Measurements from ENCODE around the gene ACY1.

Gene ACY1

GRCh38 chr3:52019352-52020080 lies 36.2 kb downstream of the ACY1 start:
- no peak for DNase-seq (ENCODE audit: low read depth in 1 of 2, low spot score in 1 of 2)
- TF ChIP-seq GABPA (IDR thresholded peaks at IDR 0.05; ENCODE audit: low read depth): no peak
- no peak for TF ChIP-seq POLR2AphosphoS5 (IDR thresholded peaks at IDR 0.05; ENCODE audit: low read depth)
- no peak for TF ChIP-seq REST (IDR thresholded peaks at IDR 0.05; ENCODE audit: insufficient replicate concordance, low read depth)
- TF ChIP-seq CTCF (IDR thresholded peaks at IDR 0.05; ENCODE audit: insufficient read depth, low read length): no peak
- Histone ChIP-seq H3K4me3 (replicated peaks; ENCODE audit: insufficient read depth, low read length) (no peak overlapping the region), H3K27ac (replicated peaks) (no peak overlapping the region), H3K27me3 (ENCODE audit: insufficient read depth, poor library complexity, severe bottlenecking) (no peaks in the 10 kb centered on the region)

- Histone ChIP-seq H3K27me3 (ENCODE audit: insufficient read depth, poor library complexity, severe bottlenecking) (no peaks in the 10 kb centered on the region), H3K4me3 (replicated peaks; ENCODE audit: insufficient read depth, low read length) (no peak overlapping the region), H3K27ac (replicated peaks) (no peak overlapping the region)
- TF ChIP-seq POLR2AphosphoS5 (IDR thresholded peaks at IDR 0.05; ENCODE audit: low read depth): no peak
- TF ChIP-seq GABPA (IDR thresholded peaks at IDR 0.05; ENCODE audit: low read depth): no peak
- no peak for TF ChIP-seq SPI1 (IDR thresholded peaks at IDR 0.05; ENCODE audit: borderline replicate concordance, low read depth)
- no peak for TF ChIP-seq CTCF (IDR thresholded peaks at IDR 0.05; ENCODE audit: insufficient read depth, low read length)
- TF ChIP-seq REST (IDR thresholded peaks at IDR 0.05; ENCODE audit: insufficient replicate concordance, low read depth): no peak
- no peak for DNase-seq (ENCODE audit: low read depth in 1 of 2, low spot score in 1 of 2)
These were observed 37.5 kb downstream of the ACY1 start for GRCh38 chr3:52020796-52021195.

- no peak overlapping the region for H3K27ac ChIP-seq (replicated peaks)
- DNase-seq (ENCODE audit: low read depth in 1 of 2, low spot score in 1 of 2): no peak
- TF ChIP-seq POLR2AphosphoS5 (IDR thresholded peaks at IDR 0.05; ENCODE audit: low read depth) (no peak), REST (IDR thresholded peaks at IDR 0.05; ENCODE audit: insufficient replicate concordance, low read depth) (no peak), SPI1 (IDR thresholded peaks at IDR 0.05; ENCODE audit: borderline replicate concordance, low read depth) (no peak), GABPA (IDR thresholded peaks at IDR 0.05; ENCODE audit: low read depth) (no peak), CTCF (IDR thresholded peaks at IDR 0.05; ENCODE audit: insufficient read depth, low read length) (no peak)
- no peak overlapping the region for H3K4me3 ChIP-seq (replicated peaks; ENCODE audit: insufficient read depth, low read length)
- H3K27me3 ChIP-seq (ENCODE audit: insufficient read depth, poor library complexity, severe bottlenecking): no peaks in the 10 kb centered on the region
These were observed 38.3 kb downstream of the ACY1 start for GRCh38 chr3:52021489-52022268.
